GM12878 (cell line): ENCODE data around the gene ADAMTSL4. TPM values are rescaled to one million over a fixed set of nuclear protein-coding genes. Genes with fewer than 3 reads are reported as not detected.
"Not testable (repeated sequence)": the region's sequence is repeated elsewhere in the genome, so short reads cannot be mapped to it uniquely, and the experiment has no call there.

Source experiments
- ATAC-seq: fragments of 200-7000 bp; cut with Tn5 transposase; 3 replicates; pipeline ENCODE4 v1.9.1; 2020; ENCODE audit warnings: mild to moderate bottlenecking, moderate library complexity
- BruUV-seq: library from RNA; stranded (reverse); fragments of 400-500 nt; replicated peaks from 2 replicates; lab custom pipeline; 2021; lab: Mats Ljungman, UMichigan
- CTCF ChIA-PET: fragments of 300-600 bp; sonication (Branson Sonifier 250); formaldehyde crosslinking; extraction: SDS; loops from one replicate; lab custom pipeline; 2021; ENCODE audit warnings: inconsistent platforms; lab: Yijun Ruan, JAX
- POLR2A ChIA-PET: fragments of 350-600 bp; formaldehyde crosslinking; extraction: SDS; loops from one replicate; lab custom pipeline; 2021; ENCODE audit warnings: inconsistent platforms; lab: Charles Lee
- RAD21 ChIA-PET: fragments of 300-600 bp; sonication (Branson Sonifier 250); formaldehyde crosslinking; loops from one replicate; lab custom pipeline; 2023; ENCODE audit warnings: antibody characterized with exemption; ENCODE audit not compliant: unreplicated experiment; lab: Charles Lee
- SMC1A ChIA-PET: fragments of 300-600 bp; sonication (Branson Sonifier 250); formaldehyde crosslinking; loops from one replicate; lab custom pipeline; 2023; ENCODE audit not compliant: unreplicated experiment, uncharacterized antibody; lab: Charles Lee
- DNase-seq: peaks from one replicate; pipeline ENCODE4 v3.0.0-alpha.2; 2011; ENCODE audit warnings: low read depth, low spot score
- FAIRE-seq: peaks from 3 replicates; lab custom pipeline; 2011; peaks lifted over from hg19 to GRCh38; lab: Jason Lieb, UNC
- H2AFZ ChIP-seq: 2 replicates; pipeline ENCODE4 v1.6.0; 2011; ENCODE audit warnings: low read depth, low read length, control low read depth; ENCODE audit not compliant: control insufficient read depth
- H3K27ac ChIP-seq: 2 replicates; pipeline ENCODE4 v1.5.1; 2011; ENCODE audit warnings: control low read depth; ENCODE audit not compliant: control insufficient read depth, insufficient read depth
- H3K27me3 ChIP-seq, 2 experiments: replicated peaks in 1 of 2; 2 replicates each; pipeline versions ENCODE4 v1.6.0 to v1.6.1; 2011; ENCODE audit warnings: low read length in 1 of 2; ENCODE audit not compliant: control insufficient read depth in 2 of 2, insufficient read depth in 2 of 2
- H3K36me3 ChIP-seq, 2 experiments: 2 replicates each; pipeline ENCODE4 v1.5.1; 2011; ENCODE audit warnings: low read length in 1 of 2; ENCODE audit not compliant: control insufficient read depth in 2 of 2, insufficient read depth in 2 of 2
- H3K4me1 ChIP-seq: 2 replicates; pipeline ENCODE4 v1.6.1; 2011; ENCODE audit warnings: mild to moderate bottlenecking, low read length, moderate library complexity, mixed read lengths; ENCODE audit not compliant: control insufficient read depth, insufficient read depth
- H3K4me2 ChIP-seq: 2 replicates; pipeline ENCODE4 v1.6.0; 2011; ENCODE audit warnings: control low read depth; ENCODE audit not compliant: control insufficient read depth, insufficient read depth
- H3K4me3 ChIP-seq: fragments of 200-600 bp; sonication (generic); 2 replicates; pipeline ENCODE4 v1.5.1; 2016
- H3K79me2 ChIP-seq: 2 replicates; pipeline ENCODE4 v1.6.0; 2011; ENCODE audit warnings: low read length; ENCODE audit not compliant: control insufficient read depth, insufficient read depth
- H3K9ac ChIP-seq: 2 replicates; pipeline ENCODE4 v1.8.0; 2011; ENCODE audit warnings: low read length, control low read depth, mixed read lengths; ENCODE audit not compliant: control insufficient read depth, insufficient read depth
- H3K9me3 ChIP-seq: replicated peaks from 3 replicates; pipeline ENCODE4 v1.5.1; 2011; ENCODE audit warnings: mild to moderate bottlenecking, low read length; ENCODE audit not compliant: control insufficient read depth, insufficient read depth
- H4K20me1 ChIP-seq: 2 replicates; pipeline ENCODE4 v1.6.0; 2011; ENCODE audit not compliant: control insufficient read depth, insufficient read depth
- TARDBP ChIP-seq: IDR thresholded peaks from 2 replicates; pipeline ENCODE4 v1.6.1; 2016; ENCODE audit warnings: borderline replicate concordance
- WGBS: methylation state at CpG from one replicate; pipeline ENCODE4 v1.1.6; 2016; ENCODE audit warnings: low lambda C conversion rate; ENCODE audit not compliant: insufficient replicate concordance, insufficient coverage; ENCODE audit errors: missing lambda C conversion rate; 5-methylcytosine and 5-hydroxymethylcytosine counted together
- in situ Hi-C: fragments of 300-500 bp; cut with MboI; formaldehyde crosslinking; loops from 9 replicates; pipeline ENCODE4 v1.14.3; 2018; ENCODE audit warnings: mixed read lengths
- intact Hi-C: fragments of 100-400 bp; cut with micrococcal nuclease; formaldehyde crosslinking; loops from one replicate; pipeline ENCODE4 v1.14.2; 2022; ENCODE audit not compliant: unreplicated experiment
- polyA plus RNA-seq, 11 experiments: library from polyadenylated mRNA; depleted of rRNA in 4 of 11; unstranded in 6 of 11; stranded (reverse) in 5 of 11; fragments of >200 nt; fragmentation: Nextera tagmentation in 4 of 11; fragmentation: Illumina TruSeq in 1 of 11; extraction: Ambion mirVana in 4 of 11; extraction: Trizol in 1 of 11; gene quantifications; 1 replicate in 1 of 11; 2 replicates in 10 of 11; pipeline versions ENCODE4 v1.2.1 to v1.2.3, GENCODE V29; 2011 to 2016; ENCODE audit warnings: inconsistent platforms in 2 of 11, missing spikeins in 2 of 11, low read depth in 1 of 11
- total RNA-seq, 4 experiments: library from RNA; depleted of rRNA in 3 of 4; stranded (reverse); fragments of >200 nt in 3 of 4; fragmentation: Illumina TruSeq in 1 of 4; extraction: Trizol in 1 of 4; gene quantifications; 2 replicates each; pipeline versions ENCODE4 v1.2.1 to v1.2.3, GENCODE V29; 2013 to 2021
- TF ChIP-seq, protein P1 (sequence below): fragments of 450-650 bp; IDR thresholded peaks from 2 replicates; pipeline ENCODE4 v1.6.1; 2017; ENCODE audit warnings: mild to moderate bottlenecking, moderate library complexity

Gene ADAMTSL4
- total and polyA plus RNA-seq, 10 of the 15 experiments (the other 5 are each of a cell fraction or from before 2014, with no cell fraction given) = 0.04 to 0.15 (median 0.05) TPM; not detected in 5

DNA sequence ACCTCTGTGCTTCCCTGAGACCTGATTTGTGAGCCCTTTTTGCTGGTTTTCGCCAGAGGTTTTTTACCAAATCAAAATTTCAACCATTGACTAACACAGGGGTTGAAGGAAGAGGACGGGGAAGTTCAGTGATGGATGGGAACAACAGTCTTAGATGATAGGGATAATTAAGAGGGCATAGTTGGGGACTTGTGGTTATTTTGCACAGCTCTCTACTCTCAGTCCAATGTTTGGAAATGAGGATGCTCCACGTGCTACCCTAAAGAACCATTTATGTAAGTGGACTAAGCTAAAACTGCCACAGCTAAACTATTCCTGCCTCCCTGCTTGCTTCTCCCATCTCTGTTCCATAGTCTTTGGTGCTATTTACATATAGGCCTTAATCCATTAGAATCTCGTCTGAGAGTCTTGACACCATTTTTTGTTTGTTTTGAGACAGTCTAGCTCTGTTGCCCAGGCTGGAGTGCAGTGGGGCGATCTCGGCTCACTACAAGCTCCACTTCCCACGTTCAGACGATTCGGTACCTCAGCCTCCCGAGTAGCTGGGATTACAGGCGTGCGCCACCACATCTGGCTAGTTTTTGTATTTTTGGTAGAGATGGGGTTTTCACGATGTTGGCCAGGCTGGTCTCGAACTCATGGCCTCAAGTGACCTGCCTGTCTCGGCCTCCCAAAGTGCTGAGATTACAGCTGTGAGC is 30.9 kb downstream of the ADAMTSL4 start (continued):
- TF ChIP-seq, protein P1, sequence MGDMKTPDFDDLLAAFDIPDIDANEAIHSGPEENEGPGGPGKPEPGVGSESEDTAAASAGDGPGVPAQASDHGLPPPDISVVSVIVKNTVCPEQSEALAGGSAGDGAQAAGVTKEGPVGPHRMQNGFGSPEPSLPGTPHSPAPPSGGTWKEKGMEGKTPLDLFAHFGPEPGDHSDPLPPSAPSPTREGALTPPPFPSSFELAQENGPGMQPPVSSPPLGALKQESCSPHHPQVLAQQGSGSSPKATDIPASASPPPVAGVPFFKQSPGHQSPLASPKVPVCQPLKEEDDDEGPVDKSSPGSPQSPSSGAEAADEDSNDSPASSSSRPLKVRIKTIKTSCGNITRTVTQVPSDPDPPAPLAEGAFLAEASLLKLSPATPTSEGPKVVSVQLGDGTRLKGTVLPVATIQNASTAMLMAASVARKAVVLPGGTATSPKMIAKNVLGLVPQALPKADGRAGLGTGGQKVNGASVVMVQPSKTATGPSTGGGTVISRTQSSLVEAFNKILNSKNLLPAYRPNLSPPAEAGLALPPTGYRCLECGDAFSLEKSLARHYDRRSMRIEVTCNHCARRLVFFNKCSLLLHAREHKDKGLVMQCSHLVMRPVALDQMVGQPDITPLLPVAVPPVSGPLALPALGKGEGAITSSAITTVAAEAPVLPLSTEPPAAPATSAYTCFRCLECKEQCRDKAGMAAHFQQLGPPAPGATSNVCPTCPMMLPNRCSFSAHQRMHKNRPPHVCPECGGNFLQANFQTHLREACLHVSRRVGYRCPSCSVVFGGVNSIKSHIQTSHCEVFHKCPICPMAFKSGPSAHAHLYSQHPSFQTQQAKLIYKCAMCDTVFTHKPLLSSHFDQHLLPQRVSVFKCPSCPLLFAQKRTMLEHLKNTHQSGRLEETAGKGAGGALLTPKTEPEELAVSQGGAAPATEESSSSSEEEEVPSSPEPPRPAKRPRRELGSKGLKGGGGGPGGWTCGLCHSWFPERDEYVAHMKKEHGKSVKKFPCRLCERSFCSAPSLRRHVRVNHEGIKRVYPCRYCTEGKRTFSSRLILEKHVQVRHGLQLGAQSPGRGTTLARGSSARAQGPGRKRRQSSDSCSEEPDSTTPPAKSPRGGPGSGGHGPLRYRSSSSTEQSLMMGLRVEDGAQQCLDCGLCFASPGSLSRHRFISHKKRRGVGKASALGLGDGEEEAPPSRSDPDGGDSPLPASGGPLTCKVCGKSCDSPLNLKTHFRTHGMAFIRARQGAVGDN = peak; percentile 1; the same call in 1 of the 2 replicates
- 0 out of 2 replicates have a peak, but pooled peaks have one; percentile 38 for TF ChIP-seq TARDBP

DNA sequence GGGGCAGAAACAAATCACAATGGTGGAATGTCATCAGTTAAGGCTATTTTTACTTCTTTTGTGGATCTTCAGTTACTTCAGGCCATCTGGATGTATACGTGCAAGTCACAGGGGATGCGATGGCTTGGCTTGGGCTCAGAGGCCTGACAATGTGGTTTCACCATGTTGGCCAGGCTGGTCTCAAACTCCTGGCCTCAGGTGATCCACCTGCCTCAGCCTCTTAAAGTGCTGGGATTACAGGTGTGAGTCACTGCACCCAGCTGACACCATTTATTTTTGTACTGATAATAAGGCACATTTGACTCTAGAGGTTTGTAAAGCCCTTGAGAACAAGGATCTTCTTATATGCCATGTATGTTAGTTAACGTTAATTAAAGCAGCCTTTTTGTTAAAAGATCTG is 31.8 kb downstream of the ADAMTSL4 start:
- ChIA-PET SMC1A (interaction anchor here (1.1 to 13.6 kb wide), 6 partner anchors 9 to 341 kb away, joined by 3 to 388 read pairs (median 6); no protein-coding TSS in a partner anchor), RAD21 (interaction anchor here (5.7 to 14.4 kb wide), 2 partner anchors 16 to 116 kb away, joined by 20 to 387 read pairs; partner anchors contain the start of gene GOLPH3L), CTCF (interaction anchor here (0.6 to 16.3 kb wide), 6 partner anchors 10 to 48 kb away, joined by 3 to 289 read pairs (median 10); partner anchors contain the start of gene ENSA), POLR2A (interaction anchor here (10.5 kb wide), 1 partner anchor 15 kb away, joined by 324 read pairs; no protein-coding TSS in a partner anchor)
- in situ Hi-C loops, H3K4me2 ChIP-seq, BruUV-seq, H3K36me3 ChIP-seq, H3K27ac ChIP-seq, H3K4me3 ChIP-seq, H4K20me1 ChIP-seq, H3K9ac ChIP-seq, H3K9me3 ChIP-seq, H2AFZ ChIP-seq, DNase-seq, FAIRE-seq, ATAC-seq, H3K4me1 ChIP-seq, intact Hi-C loops, H3K27me3 ChIP-seq: not testable (repeated sequence)
- H3K79me2 ChIP-seq = peaks cover 43% of the 10 kb centered on the region
- 83% methylated on average over 3 of the region's 3 CpGs for WGBS

DNA sequence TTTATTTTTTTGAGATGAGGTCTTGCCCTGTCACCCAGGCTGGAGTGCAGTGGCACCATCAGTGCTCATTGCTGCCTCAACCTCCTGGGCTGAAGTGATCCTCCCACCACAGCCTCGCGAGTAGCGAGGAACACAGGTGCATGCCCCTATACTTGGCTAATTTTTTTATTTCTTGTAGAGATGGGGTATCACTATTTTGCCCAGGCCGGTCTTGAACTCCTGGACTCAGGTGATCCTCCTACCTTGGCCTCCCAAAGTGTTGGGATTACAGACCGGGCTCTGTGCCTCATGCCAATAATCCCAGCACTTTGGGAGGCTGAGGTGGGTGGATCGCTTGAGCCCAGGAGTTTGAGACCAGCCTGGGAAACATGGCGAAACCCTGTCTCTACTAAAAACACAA is 32.2 kb downstream of the ADAMTSL4 start:
- H2AFZ ChIP-seq, DNase-seq, H3K9me3 ChIP-seq, H3K4me2 ChIP-seq, H4K20me1 ChIP-seq, H3K4me1 ChIP-seq, intact Hi-C loops, FAIRE-seq, in situ Hi-C loops, H3K27ac ChIP-seq, H3K36me3 ChIP-seq, H3K4me3 ChIP-seq, H3K9ac ChIP-seq, ATAC-seq, BruUV-seq, H3K27me3 ChIP-seq: not testable (repeated sequence)
- CTCF ChIA-PET = interaction anchor here (0.6 to 16.3 kb wide), 4 partner anchors 18 to 40 kb away, joined by 3 to 289 read pairs (median 18); no protein-coding TSS in a partner anchor
- RAD21 ChIA-PET = interaction anchor here (14.4 kb wide), 1 partner anchor 16 kb away, joined by 387 read pairs; no protein-coding TSS in a partner anchor
- WGBS = 98% methylated on average over 7 of the region's 7 CpGs
- SMC1A ChIA-PET = interaction anchor here (1.4 to 13.6 kb wide), 3 partner anchors 18 to 341 kb away, joined by 3 to 388 read pairs (median 20); no protein-coding TSS in a partner anchor
- POLR2A ChIA-PET = interaction anchor here (10.5 kb wide), 1 partner anchor 16 kb away, joined by 324 read pairs; no protein-coding TSS in a partner anchor
- peaks cover 38% of the 10 kb centered on the region for H3K79me2 ChIP-seq
